Effector memory CD4-positive, alpha-beta T cell (primary cell): ENCODE results near the gene DMRTB1.

ENCODE experiments used
- DNase-seq, 3 donors: peaks; one replicate each; pipeline ENCODE4 v3.0.0-alpha.2; 2020
- H3K27ac ChIP-seq: 2 replicates; pipeline ENCODE4 v1.7.0; 2013; ENCODE audit warnings: mild to moderate bottlenecking, low read length, moderate library complexity; ENCODE audit not compliant: insufficient read depth, poor library complexity, severe bottlenecking
- H3K27me3 ChIP-seq: replicated peaks from 2 replicates; pipeline ENCODE4 v1.7.0; 2013; ENCODE audit warnings: mild to moderate bottlenecking, low read length; ENCODE audit not compliant: insufficient read depth, control insufficient read depth, poor library complexity, severe bottlenecking
- H3K36me3 ChIP-seq: 2 replicates; pipeline ENCODE4 v1.7.0; 2013; ENCODE audit warnings: mild to moderate bottlenecking, low read length, moderate library complexity; ENCODE audit not compliant: control insufficient read depth, insufficient read depth
- H3K4me1 ChIP-seq: 2 replicates; pipeline ENCODE4 v1.7.0; 2013; ENCODE audit warnings: low read length, mild to moderate bottlenecking; ENCODE audit not compliant: control insufficient read depth, insufficient read depth, poor library complexity, severe bottlenecking
- H3K4me3 ChIP-seq: 2 replicates; pipeline ENCODE4 v1.7.0; 2013; ENCODE audit warnings: low read length, low read depth, mild to moderate bottlenecking; ENCODE audit not compliant: insufficient read depth, poor library complexity, severe bottlenecking
- H3K9me3 ChIP-seq: 2 replicates; pipeline ENCODE4 v1.7.0; 2013; ENCODE audit warnings: mild to moderate bottlenecking, low read length, moderate library complexity; ENCODE audit not compliant: control insufficient read depth

Gene DMRTB1

DNA sequence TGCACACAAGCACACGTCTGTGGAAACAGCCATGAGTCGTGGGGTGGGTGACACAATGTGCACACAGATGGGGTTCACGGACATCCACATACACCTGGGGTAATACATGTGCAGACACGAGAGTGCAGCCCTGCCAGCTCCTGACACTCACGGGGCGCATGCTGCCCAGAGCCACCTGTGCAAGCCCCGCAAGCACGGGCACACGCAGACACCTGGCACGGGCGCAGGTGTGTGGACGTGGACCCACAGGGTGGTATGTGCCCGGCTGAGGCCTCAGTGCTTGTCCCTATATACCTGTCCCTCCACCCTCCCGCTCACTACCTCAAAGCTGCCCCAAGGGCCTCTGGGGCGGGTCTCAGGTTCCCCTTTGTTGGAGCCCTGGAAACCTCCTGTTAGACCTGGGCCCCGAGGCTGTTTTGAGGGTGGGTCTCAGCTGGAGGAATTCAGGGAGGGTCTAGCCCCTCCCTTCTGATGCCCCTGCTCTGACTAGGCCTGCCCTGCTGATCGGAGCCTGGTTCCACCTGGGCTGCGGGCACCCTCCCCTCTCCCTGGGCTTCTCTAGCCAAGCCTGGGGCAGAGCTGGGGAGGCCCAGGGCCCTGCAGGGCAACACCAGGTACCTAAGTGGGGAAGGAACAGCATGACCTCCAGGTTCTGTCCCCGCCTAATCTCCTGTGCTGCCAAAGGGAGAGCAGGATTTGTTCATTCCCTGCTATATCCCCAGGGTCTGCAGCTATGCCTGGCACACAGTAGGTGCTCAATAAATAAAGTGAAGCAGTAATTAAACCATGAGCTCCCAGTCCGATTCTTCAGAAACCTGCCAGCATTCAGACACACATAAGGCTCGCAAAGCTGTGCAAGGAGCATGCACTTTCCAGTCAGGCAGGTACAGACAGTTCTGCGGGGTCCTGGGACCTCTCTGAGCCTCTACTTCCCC, 49.1 kb downstream of the DMRTB1 start:
- H3K36me3 ChIP-seq = no peaks in the 10 kb centered on the region
- no peak overlapping the region for H3K27ac ChIP-seq
- no peak for DNase-seq
- H3K9me3 ChIP-seq = no peaks in the 10 kb centered on the region
- H3K4me3 ChIP-seq = no peak overlapping the region
- no peaks in the 10 kb centered on the region for H3K4me1 ChIP-seq
- no peaks in the 10 kb centered on the region for H3K27me3 ChIP-seq

DNA sequence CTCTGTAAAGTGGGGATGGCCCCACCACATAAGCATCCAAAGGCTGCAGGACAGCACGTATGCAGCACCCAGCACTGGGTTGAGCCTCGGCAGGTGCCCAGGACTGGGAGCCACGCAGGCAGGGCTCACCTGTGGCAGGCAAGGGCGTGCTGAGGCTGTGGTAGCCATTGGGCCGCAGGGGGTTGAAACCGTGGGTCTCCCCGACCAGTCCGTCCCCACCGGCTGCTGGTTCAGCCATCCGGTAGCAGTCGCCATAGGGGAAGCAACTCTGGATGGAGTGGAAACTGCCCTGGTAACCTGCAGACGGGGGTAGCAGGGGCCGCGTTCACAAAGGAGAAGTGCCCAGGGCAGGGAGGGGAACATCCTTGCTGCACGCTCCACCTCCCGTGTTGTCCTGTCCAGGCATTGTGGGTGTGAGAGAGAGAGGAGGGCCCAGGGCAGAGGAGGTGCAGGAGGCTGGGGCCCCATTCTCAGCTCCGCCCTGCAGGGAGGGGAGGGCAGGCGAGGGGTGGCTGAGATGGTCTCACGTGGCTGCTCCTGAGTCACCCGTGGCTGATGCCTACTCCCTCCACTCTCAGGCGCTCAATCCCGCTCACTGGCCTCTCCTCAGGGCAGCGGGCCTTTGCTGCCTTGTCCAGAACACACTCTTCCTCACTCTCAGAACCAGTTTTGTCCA, 49.9 kb downstream of the DMRTB1 start:
- DNase-seq = no peak
- Histone ChIP-seq H3K27ac (no peak overlapping the region), H3K4me3 (no peak overlapping the region), H3K27me3 (no peaks in the 10 kb centered on the region), H3K4me1 (no peaks in the 10 kb centered on the region), H3K9me3 (no peaks in the 10 kb centered on the region), H3K36me3 (no peaks in the 10 kb centered on the region)

DNA sequence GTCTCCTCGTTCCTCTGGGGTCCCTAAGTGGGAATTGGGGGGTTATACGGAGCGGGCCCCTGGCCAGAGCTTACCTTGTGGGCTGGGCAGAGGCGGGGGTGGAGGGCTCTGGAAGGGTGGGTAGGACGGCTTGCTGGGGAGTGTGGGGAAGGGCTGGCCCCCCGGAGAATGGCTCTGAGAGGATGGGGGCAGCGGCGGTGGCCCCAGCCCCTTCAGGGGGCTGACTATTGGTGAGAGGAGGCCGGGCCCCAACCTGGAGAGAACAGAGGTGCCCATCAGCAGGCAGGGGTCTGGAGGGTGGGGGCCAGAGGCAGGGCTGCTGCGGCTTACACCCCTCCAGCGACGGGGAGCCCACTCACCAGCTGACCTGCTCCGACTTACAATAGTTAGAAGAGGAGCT, 50.6 kb downstream of the DMRTB1 start:
- no peak for DNase-seq
- H3K36me3 ChIP-seq = no peaks in the 10 kb centered on the region

DNA sequence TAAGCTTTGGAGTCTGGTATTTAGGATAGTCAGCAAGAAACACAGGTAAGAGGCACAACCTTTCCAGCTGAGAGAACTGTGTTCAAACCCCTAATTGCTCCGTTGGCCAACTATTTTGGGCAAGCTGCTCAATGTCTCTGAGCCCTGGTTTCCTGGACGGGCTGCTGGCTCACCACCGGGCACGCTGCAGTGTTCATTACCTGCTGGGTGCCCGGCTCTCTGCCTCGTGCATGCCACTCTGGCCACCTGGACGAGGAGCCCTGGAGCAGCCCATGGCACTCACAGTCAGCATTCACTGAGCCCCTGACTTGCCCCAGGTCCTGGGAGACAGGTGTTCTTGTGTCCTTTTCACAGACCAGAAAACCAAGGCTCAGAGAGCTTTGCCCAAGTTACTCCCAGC, 51.0 kb downstream of the DMRTB1 start:
- H3K36me3 ChIP-seq = no peaks in the 10 kb centered on the region
- H3K27me3 ChIP-seq = no peaks in the 10 kb centered on the region
- no peaks in the 10 kb centered on the region for H3K4me1 ChIP-seq
- H3K4me3 ChIP-seq = no peak overlapping the region
- no peaks in the 10 kb centered on the region for H3K9me3 ChIP-seq
- DNase-seq = no peak
- H3K27ac ChIP-seq = no peak overlapping the region

More for the DNA sequence above, 50.6 kb downstream of the DMRTB1 start:
- Histone ChIP-seq H3K4me3 (no peak overlapping the region), H3K27ac (no peak overlapping the region), H3K4me1 (no peaks in the 10 kb centered on the region), H3K9me3 (no peaks in the 10 kb centered on the region), H3K27me3 (no peaks in the 10 kb centered on the region)

DNA sequence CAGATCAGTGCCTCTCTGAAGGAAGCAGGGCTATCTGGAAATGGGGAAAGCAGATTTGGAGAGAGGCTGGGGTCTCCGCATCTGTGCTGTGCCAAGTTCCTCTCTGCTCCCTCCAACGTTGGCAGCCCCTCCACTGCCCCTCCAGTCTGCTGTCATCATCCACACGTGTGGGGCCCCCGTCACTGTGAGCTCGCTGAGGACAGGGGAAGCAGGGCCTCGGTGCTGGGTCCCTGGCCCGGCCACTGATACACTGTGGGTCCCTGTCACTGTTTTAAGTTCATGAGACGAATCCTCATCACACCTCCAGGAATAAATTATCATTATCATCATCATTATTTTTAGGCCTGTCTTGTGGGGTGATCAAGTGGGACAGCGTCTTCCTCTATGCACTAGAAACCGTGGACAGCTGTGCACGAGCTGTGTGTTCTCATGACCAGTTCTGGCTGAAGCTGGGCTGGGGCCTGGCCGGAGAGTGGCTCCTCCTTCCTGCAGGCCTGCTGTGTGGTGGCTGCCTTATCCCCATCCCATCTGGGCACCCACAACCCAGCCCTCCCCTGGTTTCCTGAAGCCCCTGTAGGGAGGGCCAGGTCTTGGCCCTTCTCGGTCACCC, 52.2 kb downstream of the DMRTB1 start:
- Histone ChIP-seq H3K4me3 (no peak overlapping the region), H3K27me3 (no peaks in the 10 kb centered on the region), H3K9me3 (no peaks in the 10 kb centered on the region), H3K4me1 (no peaks in the 10 kb centered on the region), H3K36me3 (no peaks in the 10 kb centered on the region), H3K27ac (no peak overlapping the region)
- no peak for DNase-seq

DNA sequence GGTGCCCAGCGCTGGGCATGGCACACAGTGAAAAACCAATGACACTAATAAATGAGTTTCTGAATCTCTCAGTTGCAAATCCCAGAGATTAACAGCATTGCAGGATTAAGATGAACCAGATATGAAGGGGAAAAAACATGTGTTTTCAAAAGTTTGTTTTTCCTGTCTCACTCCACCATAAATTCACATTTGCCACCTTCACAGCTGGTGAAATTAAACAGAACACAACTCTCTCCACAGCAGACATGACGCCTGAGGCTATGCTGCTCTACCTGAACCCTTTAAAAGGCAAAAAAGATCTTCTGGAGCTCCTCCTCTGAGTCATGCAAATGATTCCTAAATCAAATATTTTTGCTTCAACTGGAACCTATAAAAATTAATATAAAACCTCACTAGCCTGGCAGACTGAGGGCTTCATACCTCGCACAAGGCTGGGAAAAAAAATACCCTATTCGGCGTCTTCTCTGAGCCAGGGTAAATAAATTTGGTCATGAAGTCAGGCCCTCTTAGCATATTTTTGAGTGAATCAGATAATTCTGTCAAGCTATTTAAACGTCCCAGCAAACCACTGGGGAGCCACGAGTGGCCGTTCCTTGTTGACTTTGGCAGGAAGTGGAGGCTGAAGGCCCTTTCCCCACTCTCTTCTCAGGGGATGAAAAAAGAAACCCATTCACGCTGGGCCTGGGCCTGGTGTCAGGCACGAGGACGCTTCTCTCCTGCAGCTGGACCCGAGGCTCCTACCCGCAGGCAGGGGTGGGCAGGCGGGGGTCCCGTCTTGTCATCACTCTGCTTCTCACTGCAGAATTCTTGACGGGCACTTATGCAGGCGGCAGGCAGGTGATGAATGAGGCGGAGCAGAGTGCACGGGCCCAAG, 53.0 kb downstream of the DMRTB1 start:
- H3K27ac ChIP-seq = no peak overlapping the region
- no peak for DNase-seq
- no peaks in the 10 kb centered on the region for H3K27me3 ChIP-seq
- H3K4me3 ChIP-seq = no peak overlapping the region
- H3K9me3 ChIP-seq = no peaks in the 10 kb centered on the region
- H3K36me3 ChIP-seq = no peaks in the 10 kb centered on the region
- H3K4me1 ChIP-seq = no peaks in the 10 kb centered on the region

DNA sequence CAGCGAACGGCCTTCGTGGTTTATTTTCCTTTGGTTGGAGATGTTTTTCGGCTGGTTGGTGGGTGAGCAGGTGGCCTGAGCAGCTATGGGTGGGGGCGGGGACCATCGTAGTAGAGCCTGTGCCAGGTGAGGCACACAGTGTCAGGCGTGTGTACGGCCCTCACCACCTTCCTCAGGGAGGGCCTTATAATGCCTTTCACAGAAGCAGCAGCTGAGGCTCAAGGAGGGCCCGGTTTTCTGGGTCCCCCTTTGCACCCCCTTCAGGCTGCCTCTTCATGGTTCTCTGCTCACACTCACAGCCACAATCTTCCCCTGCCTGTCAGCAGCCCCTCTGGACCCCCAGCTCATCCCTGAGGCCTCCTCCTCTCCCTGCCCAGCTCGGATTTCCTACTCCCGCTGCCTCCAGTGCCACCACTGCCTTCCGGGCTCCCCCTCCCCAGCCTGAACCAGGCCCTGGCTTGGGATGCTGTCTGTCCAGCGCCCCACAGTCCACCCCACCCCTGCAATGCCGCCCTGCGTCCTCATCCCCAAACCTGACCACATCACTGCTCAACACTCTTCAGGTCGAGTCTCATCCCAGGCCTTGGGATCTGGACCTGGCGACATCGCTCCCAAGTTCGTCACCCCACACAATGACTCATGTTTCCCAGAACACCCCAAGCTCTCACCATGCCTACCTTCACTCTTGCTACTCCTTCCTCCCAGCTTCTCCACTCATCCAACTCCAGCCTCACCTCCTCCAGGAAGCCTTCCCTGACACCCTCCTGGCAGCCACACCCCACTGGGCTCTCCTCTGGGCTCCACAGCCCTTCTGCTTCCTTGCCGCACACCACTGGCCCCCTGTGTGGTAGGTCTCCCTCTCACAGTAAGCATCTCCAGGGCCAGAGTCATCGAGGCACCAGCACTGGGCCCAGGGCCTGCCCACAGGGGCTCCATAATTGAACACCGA, 53.9 kb downstream of the DMRTB1 start:
- no peaks in the 10 kb centered on the region for H3K36me3 ChIP-seq
- no peaks in the 10 kb centered on the region for H3K4me1 ChIP-seq
- DNase-seq = no peak
- H3K27me3 ChIP-seq = no peaks in the 10 kb centered on the region
- H3K9me3 ChIP-seq = no peaks in the 10 kb centered on the region
- no peak overlapping the region for H3K27ac ChIP-seq
- no peak overlapping the region for H3K4me3 ChIP-seq

DNA sequence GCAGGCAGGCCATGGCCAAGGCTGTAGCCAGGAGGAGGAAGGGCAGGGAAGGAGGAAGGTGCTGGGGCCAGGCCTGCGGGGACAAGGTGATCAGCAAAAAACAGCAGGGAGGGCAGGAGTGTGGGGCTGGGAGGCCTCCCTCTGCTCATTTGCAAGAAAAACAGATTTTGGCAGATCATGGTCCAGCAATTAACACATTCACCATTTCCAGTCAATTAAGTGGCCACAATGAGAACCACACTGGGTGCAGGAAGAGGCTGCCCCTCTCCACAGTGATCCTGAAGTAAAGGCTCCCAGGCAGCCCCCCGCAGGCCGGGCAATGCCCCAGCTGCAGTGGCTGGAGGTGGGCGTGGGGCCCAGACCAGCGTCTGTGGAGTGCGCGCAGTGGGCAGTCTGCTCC, 54.6 kb downstream of the DMRTB1 start:
- no peaks in the 10 kb centered on the region for H3K36me3 ChIP-seq
- H3K27me3 ChIP-seq = no peaks in the 10 kb centered on the region
- H3K4me3 ChIP-seq = no peak overlapping the region
- no peak overlapping the region for H3K27ac ChIP-seq
- no peaks in the 10 kb centered on the region for H3K4me1 ChIP-seq
- no peaks in the 10 kb centered on the region for H3K9me3 ChIP-seq
- DNase-seq = no peak

DNA sequence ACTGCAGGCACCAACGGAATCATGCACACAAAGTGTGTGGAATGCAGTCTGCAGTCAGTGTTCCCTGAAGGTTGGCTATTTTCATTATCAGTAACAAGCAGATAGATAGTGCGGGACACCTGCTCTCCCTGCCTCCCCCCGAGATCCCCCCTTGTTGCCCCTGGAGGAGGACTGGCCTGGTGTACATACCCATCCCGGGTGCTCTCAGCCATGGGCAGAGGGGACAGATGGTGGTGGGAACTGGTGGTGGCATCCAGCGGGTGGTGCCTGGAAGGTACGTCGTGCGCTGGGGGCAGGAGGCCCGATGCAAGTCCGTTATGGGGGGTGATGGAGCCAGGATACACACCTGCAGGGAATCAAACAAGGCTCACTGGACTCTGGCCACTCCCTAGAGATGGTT, 55.2 kb downstream of the DMRTB1 start:
- H3K4me1 ChIP-seq = no peaks in the 10 kb centered on the region
- H3K36me3 ChIP-seq = no peaks in the 10 kb centered on the region
- no peak for DNase-seq

More for the DNA sequence above, 55.2 kb downstream of the DMRTB1 start:
- H3K9me3 ChIP-seq = no peaks in the 10 kb centered on the region
- no peak overlapping the region for H3K27ac ChIP-seq
- no peak overlapping the region for H3K4me3 ChIP-seq
- no peaks in the 10 kb centered on the region for H3K27me3 ChIP-seq
